GM12874 (cell line): ENCODE data around the gene FAM98A.

ENCODE experiments used
- CTCF ChIP-seq: IDR thresholded peaks from 2 replicates; pipeline ENCODE4 v1.5.1; 2011; ENCODE audit warnings: low read depth, mild to moderate bottlenecking, control low read depth, low read length, moderate library complexity; ENCODE audit not compliant: insufficient read depth

FAM98A gene

GRCh38 chr2:33628031-33628827 lies 29.1 kb upstream of the FAM98A start:
- no peak for TF ChIP-seq CTCF

- no peak for TF ChIP-seq CTCF
Observed at GRCh38 chr2:33619028-33619427, 19.9 kb upstream of the FAM98A start.

- no peak for TF ChIP-seq CTCF
Observed at GRCh38 chr2:33617989-33618388, 18.9 kb upstream of the FAM98A start.

GRCh38 chr2:33617401-33617800 lies 18.3 kb upstream of the FAM98A start:
- TF ChIP-seq CTCF, result no peak

- TF ChIP-seq CTCF, result no peak
Observed at GRCh38 chr2:33616873-33617272, 17.8 kb upstream of the FAM98A start.

GRCh38 chr2:33614190-33614589 lies 15.1 kb upstream of the FAM98A start:
- TF ChIP-seq CTCF, result no peak

- no peak for TF ChIP-seq CTCF
Observed at GRCh38 chr2:33607905-33608304, 8.8 kb upstream of the FAM98A start.

- no peak for TF ChIP-seq CTCF
Observed at GRCh38 chr2:33607251-33607721, 8.2 kb upstream of the FAM98A start.
